K562 (cell line): Measurements from ENCODE around the gene NFKB2. TPM values are rescaled to one million over a fixed set of nuclear protein-coding genes. Genes with fewer than 3 reads are reported as not detected.
A peak's percentile ranks its signal among the peaks of the same experiment; 100 is the strongest.

ENCODE experiments used
- BRF1 ChIP-seq: IDR thresholded peaks from 3 replicates; pipeline ENCODE4 v1.6.1; 2011; ENCODE audit warnings: borderline replicate concordance, mild to moderate bottlenecking; ENCODE audit not compliant: insufficient read length; ENCODE audit errors: extremely low read depth
- FOXM1 ChIP-seq, 2 experiments: fragments of 450-650 bp in 1 of 2; sonication (generic) in 1 of 2; formaldehyde crosslinking in 1 of 2; IDR thresholded peaks; 2 replicates each; pipeline versions ENCODE4 v1.6.1 to v1.9.0; 2017 to 2022; ENCODE audit warnings: low read depth in 2 of 2, mild to moderate bottlenecking in 2 of 2, missing genetic modification reagents in 1 of 2, moderate library complexity in 1 of 2
- KAT7 ChIP-seq: sonication (generic); formaldehyde crosslinking; IDR thresholded peaks from 2 replicates; pipeline ENCODE4 v1.8.0; 2022; ENCODE audit warnings: missing genetic modification reagents, mild to moderate bottlenecking, borderline replicate concordance
- LEF1 ChIP-seq: fragments of 450-650 bp; IDR thresholded peaks from 2 replicates; pipeline ENCODE4 v1.6.1; 2016; ENCODE audit warnings: mild to moderate bottlenecking
- NR4A1 ChIP-seq, 2 experiments: fragments of 250-450 bp in 1 of 2; fragments of 450-650 bp in 1 of 2; sonication (Bioruptor Pico) in 1 of 2; IDR thresholded peaks; 2 replicates each; pipeline versions ENCODE4 v1.4.0 to v1.6.1; 2016 to 2020; ENCODE audit warnings: mild to moderate bottlenecking in 2 of 2, missing compliant biosample characterization in 1 of 2, missing genetic modification characterization in 1 of 2, moderate library complexity in 1 of 2
- RB1 ChIP-seq: fragments of 450-650 bp; IDR thresholded peaks from 2 replicates; pipeline ENCODE4 v1.6.1; 2017; ENCODE audit warnings: low read depth, mild to moderate bottlenecking
- SIN3B ChIP-seq: fragments of 450-650 bp; IDR thresholded peaks from 2 replicates; pipeline ENCODE4 v1.6.1; 2017; ENCODE audit warnings: low read depth, mild to moderate bottlenecking, moderate library complexity
- SMAD3 ChIP-seq: fragments of 450-650 bp; formaldehyde crosslinking; conservative IDR thresholded peaks from 2 replicates; pipeline ENCODE4 v1.4.0; 2020; ENCODE audit warnings: mild to moderate bottlenecking
- YY1 ChIP-seq, 3 experiments: IDR thresholded peaks; 2 replicates each; pipeline ENCODE4 v1.6.1; 2011; ENCODE audit warnings: low read length in 2 of 3, mild to moderate bottlenecking in 2 of 3, moderate library complexity in 2 of 3, borderline replicate concordance in 1 of 3, control low read depth in 1 of 3, low read depth in 1 of 3; ENCODE audit not compliant: insufficient read depth in 3 of 3, insufficient replicate concordance in 2 of 3, control insufficient read depth in 1 of 3, insufficient read length in 1 of 3; ENCODE audit errors: extremely low read depth in 1 of 3
- ZBTB7A ChIP-seq: IDR thresholded peaks from 2 replicates; pipeline ENCODE4 v1.6.1; 2011; ENCODE audit warnings: low read depth, mild to moderate bottlenecking, low read length, moderate library complexity, borderline replicate concordance; ENCODE audit not compliant: control insufficient read depth
- ZC3H8 ChIP-seq: fragments of 450-650 bp; IDR thresholded peaks from 2 replicates; pipeline ENCODE4 v1.6.1; 2017
- ZNF197 ChIP-seq: fragments of 200-800 bp; sonication (Bioruptor generic); IDR thresholded peaks from 2 replicates; pipeline ENCODE4 v1.6.1; 2016; ENCODE audit warnings: low read depth, missing genetic modification characterization, missing compliant biosample characterization
- ZNF239 ChIP-seq: fragments of 250-450 bp; sonication (Bioruptor Pico); IDR thresholded peaks from 2 replicates; pipeline ENCODE4 v1.4.0; 2020; ENCODE audit warnings: mild to moderate bottlenecking
- ZNF324 ChIP-seq: fragments of 250-450 bp; sonication (Bioruptor Pico); IDR thresholded peaks from 2 replicates; pipeline ENCODE4 v1.4.0; 2020; ENCODE audit warnings: mild to moderate bottlenecking
- ZNF586 ChIP-seq: fragments of 450-650 bp; formaldehyde crosslinking; conservative IDR thresholded peaks from 2 replicates; pipeline ENCODE4 v1.4.0; 2020; ENCODE audit warnings: mild to moderate bottlenecking, moderate library complexity
- polyA plus RNA-seq, 8 experiments: library from polyadenylated mRNA; depleted of rRNA in 4 of 8; stranded (reverse) in 5 of 8; unstranded in 3 of 8; fragments of >200 nt; fragmentation: Nextera tagmentation in 2 of 8; fragmentation: Illumina TruSeq in 1 of 8; extraction: Ambion mirVana in 2 of 8; extraction: Trizol in 1 of 8; gene quantifications; 2 replicates each; pipeline versions ENCODE4 v1.2.1 to v1.2.3, GENCODE V29; 2011 to 2014; ENCODE audit warnings: inconsistent platforms in 1 of 8, missing spikeins in 1 of 8
- total RNA-seq, 7 experiments: library from RNA; depleted of rRNA in 6 of 7; stranded (reverse); fragments of >200 nt in 6 of 7; fragmentation: Illumina TruSeq in 2 of 7; extraction: Trizol in 2 of 7; gene quantifications; 2 replicates each; pipeline versions ENCODE4 v1.2.1 to v1.2.3, GENCODE V29; 2011 to 2021; ENCODE audit warnings: low replicate concordance in 1 of 7
- TF ChIP-seq, protein P1 (sequence below): sonication (generic); formaldehyde crosslinking; IDR thresholded peaks from 2 replicates; pipeline ENCODE4 v1.8.1; 2022; ENCODE audit warnings: missing genetic modification reagents
- TF ChIP-seq, protein P2 (sequence below), 2 experiments: IDR thresholded peaks; 2 replicates each; pipeline ENCODE4 v1.6.1; 2012; ENCODE audit warnings: improper control_type of control experiment in 2 of 2, low read depth in 2 of 2, low read length in 2 of 2, borderline replicate concordance in 1 of 2
- TF ChIP-seq, protein P3 (sequence below): sonication (generic); formaldehyde crosslinking; IDR thresholded peaks from 2 replicates; pipeline ENCODE4 v1.8.1; 2023; ENCODE audit warnings: mild to moderate bottlenecking, missing genetic modification reagents
- TF ChIP-seq, protein P4 (sequence below): sonication (generic); formaldehyde crosslinking; IDR thresholded peaks from 2 replicates; pipeline ENCODE4 v1.8.1; 2023; ENCODE audit warnings: mild to moderate bottlenecking, missing genetic modification reagents

NFKB2 gene
- total and polyA plus RNA-seq, 9 of the 15 experiments (the other 6 are each of a cell fraction or from before 2014, with no cell fraction given) = 0.07 to 20.3 (median 7.9) TPM

DNA sequence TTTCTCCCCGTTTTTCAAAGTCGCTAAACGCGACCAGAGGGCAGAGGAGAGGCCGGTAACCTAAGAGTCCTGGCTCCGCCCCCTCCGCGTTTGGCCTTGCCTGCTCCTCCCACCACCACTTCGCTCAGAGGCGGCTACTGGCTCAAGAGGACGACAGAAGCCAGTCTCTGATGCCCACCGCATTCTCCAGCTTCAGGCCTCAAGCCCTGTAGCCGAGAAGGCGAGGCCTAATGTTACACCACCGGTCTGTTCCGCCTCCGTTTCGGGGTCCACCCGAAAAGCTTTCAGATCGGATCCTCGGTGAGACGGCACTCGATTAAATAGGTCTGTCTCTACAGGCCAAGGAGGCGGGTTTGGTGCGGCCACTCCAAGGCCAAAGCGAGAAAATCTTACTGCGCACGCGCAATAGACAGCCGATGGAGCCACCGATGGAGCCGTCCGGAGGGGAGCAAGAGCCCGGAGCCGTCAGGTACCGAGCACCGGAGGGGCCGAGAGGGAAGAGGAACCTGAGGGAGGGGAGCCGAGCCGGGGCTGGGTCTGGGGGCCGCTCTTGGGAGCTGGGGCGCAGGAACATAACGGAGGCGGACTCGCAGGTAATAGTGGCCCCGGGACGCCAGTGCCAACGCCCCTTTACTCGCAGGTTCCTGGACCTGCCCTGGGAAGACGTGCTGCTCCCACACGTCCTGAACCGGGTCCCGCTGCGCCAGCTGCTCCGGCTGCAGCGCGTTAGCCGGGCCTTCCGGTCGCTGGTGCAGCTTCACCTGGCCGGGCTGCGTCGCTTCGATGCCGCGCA lies 25.4 kb downstream of the NFKB2 start, which contains the start of gene FBXL15 (continued):
- no peak for TF ChIP-seq NR4A1 (CRISPR knock-in tag; IDR thresholded peaks at IDR 0.05)
- no peak for TF ChIP-seq NR4A1 (tag; IDR thresholded peaks at IDR 0.05)
- peak; percentile 65; the same call in 1 of the 2 replicates for TF ChIP-seq FOXM1 (IDR thresholded peaks at IDR 0.05; ENCODE audit: low read depth)
- no peak for TF ChIP-seq FOXM1 (CRISPR knock-in tag; IDR thresholded peaks at IDR 0.05; ENCODE audit: low read depth)
- TF ChIP-seq LEF1 = no peak
- TF ChIP-seq, protein P1, sequence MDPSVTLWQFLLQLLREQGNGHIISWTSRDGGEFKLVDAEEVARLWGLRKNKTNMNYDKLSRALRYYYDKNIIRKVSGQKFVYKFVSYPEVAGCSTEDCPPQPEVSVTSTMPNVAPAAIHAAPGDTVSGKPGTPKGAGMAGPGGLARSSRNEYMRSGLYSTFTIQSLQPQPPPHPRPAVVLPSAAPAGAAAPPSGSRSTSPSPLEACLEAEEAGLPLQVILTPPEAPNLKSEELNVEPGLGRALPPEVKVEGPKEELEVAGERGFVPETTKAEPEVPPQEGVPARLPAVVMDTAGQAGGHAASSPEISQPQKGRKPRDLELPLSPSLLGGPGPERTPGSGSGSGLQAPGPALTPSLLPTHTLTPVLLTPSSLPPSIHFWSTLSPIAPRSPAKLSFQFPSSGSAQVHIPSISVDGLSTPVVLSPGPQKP = no peak
- TF ChIP-seq BRF1 = no peak
- TF ChIP-seq, protein P2, sequence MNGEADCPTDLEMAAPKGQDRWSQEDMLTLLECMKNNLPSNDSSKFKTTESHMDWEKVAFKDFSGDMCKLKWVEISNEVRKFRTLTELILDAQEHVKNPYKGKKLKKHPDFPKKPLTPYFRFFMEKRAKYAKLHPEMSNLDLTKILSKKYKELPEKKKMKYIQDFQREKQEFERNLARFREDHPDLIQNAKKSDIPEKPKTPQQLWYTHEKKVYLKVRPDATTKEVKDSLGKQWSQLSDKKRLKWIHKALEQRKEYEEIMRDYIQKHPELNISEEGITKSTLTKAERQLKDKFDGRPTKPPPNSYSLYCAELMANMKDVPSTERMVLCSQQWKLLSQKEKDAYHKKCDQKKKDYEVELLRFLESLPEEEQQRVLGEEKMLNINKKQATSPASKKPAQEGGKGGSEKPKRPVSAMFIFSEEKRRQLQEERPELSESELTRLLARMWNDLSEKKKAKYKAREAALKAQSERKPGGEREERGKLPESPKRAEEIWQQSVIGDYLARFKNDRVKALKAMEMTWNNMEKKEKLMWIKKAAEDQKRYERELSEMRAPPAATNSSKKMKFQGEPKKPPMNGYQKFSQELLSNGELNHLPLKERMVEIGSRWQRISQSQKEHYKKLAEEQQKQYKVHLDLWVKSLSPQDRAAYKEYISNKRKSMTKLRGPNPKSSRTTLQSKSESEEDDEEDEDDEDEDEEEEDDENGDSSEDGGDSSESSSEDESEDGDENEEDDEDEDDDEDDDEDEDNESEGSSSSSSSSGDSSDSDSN (IDR thresholded peaks at IDR 0.05; ENCODE audit: borderline replicate concordance in 1 of 2, low read depth in 2 of 2, low read length in 2 of 2) = 0 out of 4 replicates have a peak, but pooled peaks of 1 of the 2 experiments have one; percentile 21
- TF ChIP-seq KAT7 = no peak
- TF ChIP-seq ZNF197 (CRISPR knock-in tag) = peak; percentile 63; the same call in 1 of the 2 replicates
- TF ChIP-seq ZNF586 (CRISPR knock-in tag) = no peak
- TF ChIP-seq ZBTB7A = peak; percentile 80
- peak in 2 of 3 experiments; percentile 56 to 65 for TF ChIP-seq YY1 (IDR thresholded peaks at IDR 0.05; ENCODE audit: borderline replicate concordance in 1 of 3, control insufficient read depth in 1 of 3, extremely low read depth in 1 of 3, insufficient read depth in 3 of 3, insufficient read length in 1 of 3, insufficient replicate concordance in 2 of 3, low read depth in 1 of 3, low read length in 2 of 3)
- no peak for TF ChIP-seq ZNF239
- TF ChIP-seq SMAD3 = no peak
- TF ChIP-seq, protein P3, sequence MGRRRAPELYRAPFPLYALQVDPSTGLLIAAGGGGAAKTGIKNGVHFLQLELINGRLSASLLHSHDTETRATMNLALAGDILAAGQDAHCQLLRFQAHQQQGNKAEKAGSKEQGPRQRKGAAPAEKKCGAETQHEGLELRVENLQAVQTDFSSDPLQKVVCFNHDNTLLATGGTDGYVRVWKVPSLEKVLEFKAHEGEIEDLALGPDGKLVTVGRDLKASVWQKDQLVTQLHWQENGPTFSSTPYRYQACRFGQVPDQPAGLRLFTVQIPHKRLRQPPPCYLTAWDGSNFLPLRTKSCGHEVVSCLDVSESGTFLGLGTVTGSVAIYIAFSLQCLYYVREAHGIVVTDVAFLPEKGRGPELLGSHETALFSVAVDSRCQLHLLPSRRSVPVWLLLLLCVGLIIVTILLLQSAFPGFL (CRISPR knock-in tag) = 0 out of 2 replicates have a peak, but pooled peaks have one; percentile 48
- peak; percentile 76 for TF ChIP-seq SIN3B
- TF ChIP-seq, protein P4, sequence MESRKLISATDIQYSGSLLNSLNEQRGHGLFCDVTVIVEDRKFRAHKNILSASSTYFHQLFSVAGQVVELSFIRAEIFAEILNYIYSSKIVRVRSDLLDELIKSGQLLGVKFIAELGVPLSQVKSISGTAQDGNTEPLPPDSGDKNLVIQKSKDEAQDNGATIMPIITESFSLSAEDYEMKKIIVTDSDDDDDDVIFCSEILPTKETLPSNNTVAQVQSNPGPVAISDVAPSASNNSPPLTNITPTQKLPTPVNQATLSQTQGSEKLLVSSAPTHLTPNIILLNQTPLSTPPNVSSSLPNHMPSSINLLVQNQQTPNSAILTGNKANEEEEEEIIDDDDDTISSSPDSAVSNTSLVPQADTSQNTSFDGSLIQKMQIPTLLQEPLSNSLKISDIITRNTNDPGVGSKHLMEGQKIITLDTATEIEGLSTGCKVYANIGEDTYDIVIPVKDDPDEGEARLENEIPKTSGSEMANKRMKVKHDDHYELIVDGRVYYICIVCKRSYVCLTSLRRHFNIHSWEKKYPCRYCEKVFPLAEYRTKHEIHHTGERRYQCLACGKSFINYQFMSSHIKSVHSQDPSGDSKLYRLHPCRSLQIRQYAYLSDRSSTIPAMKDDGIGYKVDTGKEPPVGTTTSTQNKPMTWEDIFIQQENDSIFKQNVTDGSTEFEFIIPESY = 0 out of 2 replicates have a peak, but pooled peaks have one; percentile 15
- peak; percentile 68; the same call in 1 of the 2 replicates for TF ChIP-seq RB1
- no peak for TF ChIP-seq ZC3H8
- TF ChIP-seq ZNF324 (CRISPR knock-in tag) = no peak
